Large intestine (tissue), 3 donors: ENCODE data around the gene DIS3. TPM values are rescaled to one million over a fixed set of nuclear protein-coding genes. Genes with fewer than 3 reads are reported as not detected.
"Not testable (repeated sequence)": the region's sequence is repeated elsewhere in the genome, so short reads cannot be mapped to it uniquely, and the experiment has no call there.

Experiments
- DNase-seq, 2 donors: peaks; one replicate each; pipeline versions ENCODE4 v3.0.0 to v3.0.0-alpha.2; 2013
- H3K27ac ChIP-seq: one replicate; pipeline ENCODE4 v1.5.1; 2013; ENCODE audit warnings: low read length
- H3K27me3 ChIP-seq: 2 replicates; pipeline ENCODE4 v1.6.1; 2013; ENCODE audit warnings: low read length; ENCODE audit not compliant: control insufficient read depth, insufficient read depth
- H3K36me3 ChIP-seq: 2 replicates; pipeline ENCODE4 v1.6.1; 2013; ENCODE audit warnings: low read length; ENCODE audit not compliant: control insufficient read depth, insufficient read depth
- H3K4me1 ChIP-seq: one replicate; pipeline ENCODE4 v1.6.1; 2013; ENCODE audit warnings: low read length; ENCODE audit not compliant: control insufficient read depth, insufficient read depth
- H3K4me3 ChIP-seq: one replicate; pipeline ENCODE4 v1.5.1; 2013; ENCODE audit warnings: low read length
- H3K9me3 ChIP-seq: one replicate; pipeline ENCODE4 v1.6.1; 2013; ENCODE audit warnings: mild to moderate bottlenecking, low read depth, low read length, moderate library complexity; ENCODE audit not compliant: control insufficient read depth
- WGBS: methylation state at CpG from one replicate; pipeline ENCODE4 v1.1.5; 2013; ENCODE audit warnings: low lambda C conversion rate; ENCODE audit not compliant: insufficient coverage; 5-methylcytosine and 5-hydroxymethylcytosine counted together
- polyA plus RNA-seq: library from polyadenylated mRNA; unstranded; fragments of 120-200 nt; gene quantifications from one replicate; pipeline ENCODE4 v1.2.1, GENCODE V29; 2013

The DIS3 gene
- polyA plus RNA-seq, 1 donor = 22.8 TPM

GRCh38 chr13:72805676-72806346 is 24.1 kb upstream of the DIS3 start:
- Histone ChIP-seq H3K4me3 (no peak overlapping the region), H3K4me1 (peaks cover 2% of the 10 kb centered on the region), H3K27me3 (no peaks in the 10 kb centered on the region), H3K9me3 (no peaks in the 10 kb centered on the region), H3K27ac (no peak overlapping the region), H3K36me3 (peaks cover 13% of the 10 kb centered on the region)
- WGBS = 100% methylated on average over 1 of the region's 1 CpG
- no peak for DNase-seq

- H3K9me3 ChIP-seq = no peaks in the 10 kb centered on the region
- H3K36me3 ChIP-seq = peaks cover 18% of the 10 kb centered on the region
- no CpG with 5 or more reads among the region's 1 CpG for WGBS
- H3K27ac ChIP-seq = no peak overlapping the region
- H3K4me1 ChIP-seq = peaks cover 2% of the 10 kb centered on the region
- DNase-seq = no peak
- no peak overlapping the region for H3K4me3 ChIP-seq
- H3K27me3 ChIP-seq = no peaks in the 10 kb centered on the region
These were observed 22.6 kb upstream of the DIS3 start for GRCh38 chr13:72804301-72804700.

GRCh38 chr13:72798817-72799216 is 17.1 kb upstream of the DIS3 start:
- Histone ChIP-seq H3K4me3 (no peak overlapping the region), H3K9me3 (no peaks in the 10 kb centered on the region), H3K27me3 (no peaks in the 10 kb centered on the region), H3K36me3 (peaks cover 18% of the 10 kb centered on the region), H3K27ac (no peak overlapping the region), H3K4me1 (no peaks in the 10 kb centered on the region)
- WGBS = no CpG with 5 or more reads among the region's 3 CpGs
- DNase-seq = no peak

GRCh38 chr13:72792640-72793039 is 10.9 kb upstream of the DIS3 start:
- Histone ChIP-seq H3K27ac (no peak overlapping the region), H3K4me3 (no peak overlapping the region), H3K4me1 (no peaks in the 10 kb centered on the region), H3K27me3 (no peaks in the 10 kb centered on the region), H3K9me3 (no peaks in the 10 kb centered on the region), H3K36me3 (peaks cover 17% of the 10 kb centered on the region)
- 92% methylated on average over 2 of the region's 2 CpGs for WGBS
- DNase-seq = no peak

- H3K9me3 ChIP-seq = no peaks in the 10 kb centered on the region
- H3K36me3 ChIP-seq = peaks cover 13% of the 10 kb centered on the region
- H3K4me1 ChIP-seq = no peaks in the 10 kb centered on the region
- H3K4me3 ChIP-seq = no peak overlapping the region
- DNase-seq = no peak
- no peaks in the 10 kb centered on the region for H3K27me3 ChIP-seq
- no peak overlapping the region for H3K27ac ChIP-seq
- WGBS = no CpG with 5 or more reads among the region's 1 CpG
These were observed 7.1 kb upstream of the DIS3 start for GRCh38 chr13:72788831-72789230.

- H3K27me3 ChIP-seq, H3K27ac ChIP-seq, H3K4me3 ChIP-seq, DNase-seq, H3K9me3 ChIP-seq, H3K36me3 ChIP-seq: not testable (repeated sequence)
- peaks cover 12% of the 10 kb centered on the region for H3K4me1 ChIP-seq
- WGBS = 100% methylated on average over 1 of the region's 4 CpGs
These were observed 3.0 kb upstream of the DIS3 start for GRCh38 chr13:72784679-72785078.

GRCh38 chr13:72782717-72783116 is 1.0 kb upstream of the DIS3 start:
- no peaks in the 10 kb centered on the region for H3K9me3 ChIP-seq
- WGBS = 0% methylated on average over 2 of the region's 7 CpGs
- DNase-seq = peak in 1 of 2 donors; percentile 21
- no peaks in the 10 kb centered on the region for H3K27me3 ChIP-seq
- peak overlapping the region; percentile 91 for H3K4me3 ChIP-seq
- H3K36me3 ChIP-seq = peaks cover 8% of the 10 kb centered on the region
- H3K4me1 ChIP-seq = peaks cover 12% of the 10 kb centered on the region
- H3K27ac ChIP-seq = peak overlapping the region; percentile 64

- Histone ChIP-seq H3K27ac (no peak overlapping the region), H3K36me3 (peaks cover 70% of the 10 kb centered on the region), H3K4me1 (no peaks in the 10 kb centered on the region), H3K4me3 (no peak overlapping the region), H3K27me3 (no peaks in the 10 kb centered on the region), H3K9me3 (no peaks in the 10 kb centered on the region)
- DNase-seq = no peak
- WGBS = 89% methylated on average over 1 of the region's 2 CpGs
These were observed 7.7 kb downstream of the DIS3 start for GRCh38 chr13:72774019-72774418.

GRCh38 chr13:72763411-72763810 is 18.3 kb downstream of the DIS3 start:
- H3K27me3 ChIP-seq = no peaks in the 10 kb centered on the region
- WGBS = 100% methylated on average over 1 of the region's 2 CpGs
- no peak overlapping the region for H3K4me3 ChIP-seq
- H3K27ac ChIP-seq = no peak overlapping the region
- H3K36me3 ChIP-seq = peaks cover 79% of the 10 kb centered on the region
- DNase-seq = no peak
- no peaks in the 10 kb centered on the region for H3K4me1 ChIP-seq
- H3K9me3 ChIP-seq = no peaks in the 10 kb centered on the region

GRCh38 chr13:72760189-72760588 is 21.5 kb downstream of the DIS3 start:
- Histone ChIP-seq H3K4me3 (no peak overlapping the region), H3K27me3 (no peaks in the 10 kb centered on the region), H3K36me3 (peaks cover 77% of the 10 kb centered on the region), H3K4me1 (no peaks in the 10 kb centered on the region), H3K27ac (no peak overlapping the region), H3K9me3 (no peaks in the 10 kb centered on the region)
- DNase-seq = no peak
- WGBS = 73% methylated on average over 2 of the region's 3 CpGs
